ENCODE results near the gene LRRC36. TPM values are rescaled to one million over a fixed set of nuclear protein-coding genes. Genes with fewer than 3 reads are reported as not detected.
"Not testable (repeated sequence)": the region's sequence is repeated elsewhere in the genome, so short reads cannot be mapped to it uniquely, and the experiment has no call there.

The LRRC36 gene
- polyA plus RNA-seq, 1 donor from 2014 or later: not detected

- Mint-ChIP-seq H3K4me3 (no peak overlapping the region), H3K27me3 (no peaks in the 10 kb centered on the region), H3K27ac (no peak overlapping the region), H3K9me3 (no peaks in the 10 kb centered on the region), H3K4me1 (no peaks in the 10 kb centered on the region), H3K36me3 (peaks cover 3% of the 10 kb centered on the region)
Observed at GRCh38 chr16:67407788-67408452, 81.3 kb downstream of the LRRC36 start.

- H3K36me3 Mint-ChIP-seq: peaks cover 3% of the 10 kb centered on the region
- H3K4me3 Mint-ChIP-seq: no peak overlapping the region
- no peaks in the 10 kb centered on the region for H3K27me3 Mint-ChIP-seq
- no peak overlapping the region for H3K27ac Mint-ChIP-seq
- H3K4me1 Mint-ChIP-seq: peaks cover 0 to 1% (median 0%) of the 10 kb centered on the region in 3 donors
- H3K9me3 Mint-ChIP-seq: no peaks in the 10 kb centered on the region
Observed at GRCh38 chr16:67409631-67410030, 83.0 kb downstream of the LRRC36 start.

- Mint-ChIP-seq H3K27ac (no peak overlapping the region), H3K9me3 (no peaks in the 10 kb centered on the region), H3K4me1 (peaks cover 0 to 2% (median 2%) of the 10 kb centered on the region in 3 donors), H3K27me3 (no peaks in the 10 kb centered on the region), H3K4me3 (no peak overlapping the region), H3K36me3 (peaks cover 4% of the 10 kb centered on the region)
Observed at GRCh38 chr16:67411339-67411738, 84.7 kb downstream of the LRRC36 start.

- Mint-ChIP-seq H3K36me3 (peaks cover 4% of the 10 kb centered on the region), H3K4me3 (peak overlapping the region in 1 of 4 donors; percentile 22), H3K27ac (no peak overlapping the region), H3K4me1 (peaks cover 5 to 6% (median 5%) of the 10 kb centered on the region in 3 donors), H3K9me3 (no peaks in the 10 kb centered on the region), H3K27me3 (peaks cover 3% of the 10 kb centered on the region)
Observed at GRCh38 chr16:67412294-67412693, 85.7 kb downstream of the LRRC36 start.

- Mint-ChIP-seq H3K27me3 (peaks cover 4% of the 10 kb centered on the region), H3K4me3 (peak overlapping the region in 2 of 4 donors; percentile 44 to 56), H3K27ac (peak overlapping the region in 1 of 3 donors; percentile 3)
Observed at GRCh38 chr16:67413978-67414911, 87.6 kb downstream of the LRRC36 start.

GRCh38 chr16:67415421-67415820 lies 88.8 kb downstream of the LRRC36 start:
- H3K36me3 Mint-ChIP-seq, H3K27me3 Mint-ChIP-seq, H3K4me1 Mint-ChIP-seq, H3K9me3 Mint-ChIP-seq, H3K27ac Mint-ChIP-seq: not testable (repeated sequence)
- H3K4me3 Mint-ChIP-seq: peak overlapping the region; percentile 22 to 82 (median 64)

More at GRCh38 chr16:67413978-67414911, 87.6 kb downstream of the LRRC36 start:
- H3K4me1 Mint-ChIP-seq: peaks cover 5 to 9% (median 6%) of the 10 kb centered on the region in 3 donors
- H3K9me3 Mint-ChIP-seq: no peaks in the 10 kb centered on the region
- H3K36me3 Mint-ChIP-seq: peaks cover 4% of the 10 kb centered on the region

GRCh38 chr16:67415872-67416793 lies 89.5 kb downstream of the LRRC36 start, which contains the start of gene ZDHHC1:
Gene ZDHHC1 (minus strand): TSS chr16:67416477. CDS start chr16:67407775, 8,702 bp downstream.
- H3K4me1 Mint-ChIP-seq: peaks cover 5 to 9% (median 6%) of the 10 kb centered on the region in 3 donors
- H3K36me3 Mint-ChIP-seq: peaks cover 4% of the 10 kb centered on the region
- no peaks in the 10 kb centered on the region for H3K9me3 Mint-ChIP-seq
- peak within 1 kb of the TSS; percentile 72 to 93 (median 84) for H3K4me3 Mint-ChIP-seq
- peak within 1 kb of the TSS; percentile 35 to 93 (median 83) for H3K27ac Mint-ChIP-seq
- H3K27me3 Mint-ChIP-seq: peaks cover 10% of the 10 kb centered on the region

- H3K27ac Mint-ChIP-seq: peak overlapping the region in 2 of 3 donors; percentile 46 to 76
- H3K4me1 Mint-ChIP-seq: peaks cover 5 to 9% (median 6%) of the 10 kb centered on the region in 3 donors
- H3K36me3 Mint-ChIP-seq: peaks cover 2% of the 10 kb centered on the region
- peaks cover 10% of the 10 kb centered on the region for H3K27me3 Mint-ChIP-seq
- peak overlapping the region; percentile 8 to 76 (median 60) for H3K4me3 Mint-ChIP-seq
- H3K9me3 Mint-ChIP-seq: no peaks in the 10 kb centered on the region
Observed at GRCh38 chr16:67417333-67418061, 90.9 kb downstream of the LRRC36 start.

GRCh38 chr16:67419502-67419901 lies 92.9 kb downstream of the LRRC36 start:
- H3K27ac Mint-ChIP-seq: peak overlapping the region in 2 of 3 donors; percentile 32 to 36
- H3K4me3 Mint-ChIP-seq: peak overlapping the region in 1 of 4 donors; percentile 12
- peaks cover 10% of the 10 kb centered on the region for H3K27me3 Mint-ChIP-seq
- H3K36me3 Mint-ChIP-seq: peaks cover 2% of the 10 kb centered on the region
- no peaks in the 10 kb centered on the region for H3K9me3 Mint-ChIP-seq
- H3K4me1 Mint-ChIP-seq: peaks cover 5 to 9% (median 6%) of the 10 kb centered on the region in 3 donors

GRCh38 chr16:67419931-67420330 lies 93.3 kb downstream of the LRRC36 start:
- H3K27me3 Mint-ChIP-seq: peaks cover 13% of the 10 kb centered on the region
- peaks cover 4 to 10% (median 5%) of the 10 kb centered on the region in 3 donors for H3K4me1 Mint-ChIP-seq
- no peak overlapping the region for H3K4me3 Mint-ChIP-seq
- H3K36me3 Mint-ChIP-seq: peaks cover 2% of the 10 kb centered on the region
- no peak overlapping the region for H3K27ac Mint-ChIP-seq
- H3K9me3 Mint-ChIP-seq: no peaks in the 10 kb centered on the region

- H3K4me1 Mint-ChIP-seq: peaks cover 6 to 13% (median 8%) of the 10 kb centered on the region in 3 donors
- peaks cover 17% of the 10 kb centered on the region for H3K27me3 Mint-ChIP-seq
Observed at GRCh38 chr16:67421030-67421429, 94.4 kb downstream of the LRRC36 start.

GRCh38 chr16:67423015-67423414 lies 96.4 kb downstream of the LRRC36 start:
- Mint-ChIP-seq H3K27ac (no peak overlapping the region), H3K9me3 (no peaks in the 10 kb centered on the region), H3K36me3 (no peaks in the 10 kb centered on the region), H3K27me3 (peaks cover 13% of the 10 kb centered on the region), H3K4me3 (peak overlapping the region in 1 of 4 donors; percentile 36), H3K4me1 (peaks cover 3 to 6% (median 4%) of the 10 kb centered on the region in 3 donors)

More at GRCh38 chr16:67421030-67421429, 94.4 kb downstream of the LRRC36 start:
- Mint-ChIP-seq H3K27ac (no peak overlapping the region), H3K4me3 (no peak overlapping the region), H3K9me3 (no peaks in the 10 kb centered on the region), H3K36me3 (no peaks in the 10 kb centered on the region)

- no peak overlapping the region for H3K27ac Mint-ChIP-seq
- peaks cover 3 to 6% (median 4%) of the 10 kb centered on the region in 3 donors for H3K4me1 Mint-ChIP-seq
- peak overlapping the region in 1 of 4 donors; percentile 30 for H3K4me3 Mint-ChIP-seq
- H3K9me3 Mint-ChIP-seq: no peaks in the 10 kb centered on the region
- H3K27me3 Mint-ChIP-seq: peaks cover 13% of the 10 kb centered on the region
- no peaks in the 10 kb centered on the region for H3K36me3 Mint-ChIP-seq
Observed at GRCh38 chr16:67423611-67424260, 97.1 kb downstream of the LRRC36 start.
